HepG2 (cell line): Measurements from ENCODE around the gene ETV1. TPM values are rescaled to one million over a fixed set of nuclear protein-coding genes. Genes with fewer than 3 reads are reported as not detected.

Experiments used
- ATAC-seq: fragments of 200-7000 bp; cut with Tn5 transposase; 3 replicates; pipeline ENCODE4 v1.9.1; 2020; ENCODE audit warnings: mild to moderate bottlenecking, moderate library complexity
- BruUV-seq: library from RNA; stranded (reverse); fragments of 400-500 nt; replicated peaks from 2 replicates; lab custom pipeline; 2021; lab: Mats Ljungman, UMichigan
- CTCF ChIA-PET: fragments of 300-600 bp; formaldehyde crosslinking; extraction: SDS; loops from one replicate; lab custom pipeline; 2021; ENCODE audit warnings: low total read pairs, inconsistent platforms, low intra/inter-chr PET ratio; lab: Yijun Ruan, JAX
- POLR2A ChIA-PET: fragments of 350-600 bp; sonication (Branson Sonifier 250); formaldehyde crosslinking; loops from one replicate; lab custom pipeline; 2020; ENCODE audit warnings: antibody characterized with exemption, inconsistent platforms; lab: Yijun Ruan, JAX
- DNase-seq: peaks from one replicate; pipeline ENCODE4 v3.0.0-alpha.2; 2015; ENCODE audit warnings: low spot score
- FAIRE-seq: peaks from 3 replicates; lab custom pipeline; 2011; peaks lifted over from hg19 to GRCh38; lab: Jason Lieb, UNC
- H2AFZ ChIP-seq: one replicate; pipeline ENCODE4 v1.6.1; 2011; ENCODE audit warnings: low read length, inconsistent platforms
- H3K27ac ChIP-seq: fragments of 300-600 bp; 3 replicates; pipeline ENCODE4 v1.8.0; 2011; ENCODE audit warnings: mixed run types, mild to moderate bottlenecking, mixed read lengths, low read length, inconsistent platforms; ENCODE audit not compliant: insufficient read depth; ENCODE audit errors: extremely low read length
- H3K27me3 ChIP-seq, 2 experiments: fragments of 200-600 bp in 1 of 2; 2 replicates in 1 of 2; 3 replicates in 1 of 2; pipeline versions ENCODE4 v1.6.0 to v1.8.0; 2011; ENCODE audit warnings: low read length in 2 of 2, mild to moderate bottlenecking in 2 of 2, moderate library complexity in 2 of 2, inconsistent platforms in 1 of 2; ENCODE audit not compliant: insufficient read depth in 2 of 2, control insufficient read depth in 1 of 2
- H3K36me3 ChIP-seq, 2 experiments: fragments of 200-600 bp in 1 of 2; replicated peaks in 1 of 2; 2 replicates in 1 of 2; 3 replicates in 1 of 2; pipeline versions ENCODE4 v1.5.1 to v1.8.0; 2011; ENCODE audit warnings: low read length in 2 of 2, inconsistent platforms in 1 of 2; ENCODE audit not compliant: insufficient read depth in 2 of 2, control insufficient read depth in 1 of 2
- H3K4me1 ChIP-seq: 2 replicates; pipeline ENCODE4 v1.5.1; 2012; ENCODE audit warnings: low read length, inconsistent platforms; ENCODE audit not compliant: insufficient read depth
- H3K4me2 ChIP-seq: 2 replicates; pipeline ENCODE4 v1.6.0; 2011; ENCODE audit warnings: low read depth, low read length, inconsistent platforms
- H3K4me3 ChIP-seq, 3 experiments: fragments of 200-600 bp in 1 of 3; sonication (generic), shearing (Covaris generic) in 1 of 3; replicated peaks in 1 of 3; 2 replicates each; pipeline ENCODE4 v1.5.1; 2011 to 2016; ENCODE audit warnings: low read length in 3 of 3, inconsistent platforms in 2 of 3, low read depth in 2 of 3, mild to moderate bottlenecking in 2 of 3, control low read depth in 1 of 3, mixed read lengths in 1 of 3; ENCODE audit not compliant: insufficient read depth in 1 of 3
- H3K79me2 ChIP-seq: one replicate; pipeline ENCODE4 v1.6.1; 2011; ENCODE audit warnings: low read length, inconsistent platforms; ENCODE audit not compliant: insufficient read depth
- H3K9ac ChIP-seq: 2 replicates; pipeline ENCODE4 v1.6.0; 2011; ENCODE audit warnings: mild to moderate bottlenecking, low read depth, low read length, inconsistent platforms; ENCODE audit not compliant: insufficient read depth
- H3K9me3 ChIP-seq: 2 replicates; pipeline ENCODE4 v1.5.1; 2012; ENCODE audit warnings: mild to moderate bottlenecking, low read length
- H4K20me1 ChIP-seq: 2 replicates; pipeline ENCODE4 v1.6.0; 2011; ENCODE audit warnings: inconsistent platforms, mild to moderate bottlenecking, low read length, moderate library complexity; ENCODE audit not compliant: insufficient read depth
- CEBPB ChIP-seq: IDR thresholded peaks from 2 replicates; pipeline ENCODE4 v1.6.1; 2011; ENCODE audit warnings: low read depth, low read length, improper control_type of control experiment, borderline replicate concordance
- PAXIP1 ChIP-seq: sonication (generic); formaldehyde crosslinking; conservative IDR thresholded peaks from 2 replicates; pipeline ENCODE4 v1.4.0; 2020; ENCODE audit warnings: mild to moderate bottlenecking, missing genetic modification reagents, moderate library complexity
- PBX3 ChIP-seq: sonication (generic); formaldehyde crosslinking; IDR thresholded peaks from 2 replicates; pipeline ENCODE4 v1.8.1; 2023; ENCODE audit warnings: missing genetic modification reagents, inconsistent platforms, borderline replicate concordance
- POLR2AphosphoS2 ChIP-seq: IDR thresholded peaks from 2 replicates; pipeline ENCODE4 v1.6.1; 2011; ENCODE audit warnings: low read depth, low read length, improper control_type of control experiment
- SMAD1 ChIP-seq: sonication (generic); formaldehyde crosslinking; IDR thresholded peaks from 2 replicates; pipeline ENCODE4 v1.4.0; 2020; ENCODE audit warnings: missing genetic modification reagents, low read depth, mild to moderate bottlenecking, borderline replicate concordance
- SNRNP70 ChIP-seq: fragments of 200-400 bp; formaldehyde crosslinking; IDR thresholded peaks from 2 replicates; pipeline ENCODE4 v1.6.1; 2017; ENCODE audit warnings: mild to moderate bottlenecking, low read depth, low read length, moderate library complexity
- ZNF160 ChIP-seq: sonication (generic); formaldehyde crosslinking; IDR thresholded peaks from 2 replicates; pipeline ENCODE4 v1.8.0; 2022; ENCODE audit warnings: mild to moderate bottlenecking, inconsistent platforms, missing genetic modification reagents
- ZNF337 ChIP-seq: sonication (generic); formaldehyde crosslinking; IDR thresholded peaks from 2 replicates; pipeline ENCODE4 v1.5.1; 2020; ENCODE audit warnings: missing genetic modification reagents, low read depth, mild to moderate bottlenecking, borderline replicate concordance
- WGBS: methylation state at CpG from one replicate; pipeline ENCODE4 v1.1.6; 2017; ENCODE audit warnings: low lambda C conversion rate; 5-methylcytosine and 5-hydroxymethylcytosine counted together
- in situ Hi-C: cut with HindIII; loops from 2 replicates; pipeline ENCODE4 v1.10.0; 2017; ENCODE audit warnings: low pct_unique_long_range_greater_than_20kb; ENCODE audit not compliant: extremely low pct_ligation_motif_present
- intact Hi-C: fragments of 100-400 bp; cut with micrococcal nuclease; formaldehyde crosslinking; loops from one replicate; pipeline ENCODE4 v1.10.0; 2022; ENCODE audit not compliant: unreplicated experiment
- polyA plus RNA-seq, 8 experiments: library from polyadenylated mRNA; depleted of rRNA in 3 of 8; stranded (reverse) in 7 of 8; unstranded in 1 of 8; fragments of >200 nt; fragmentation: Illumina TruSeq in 4 of 8; extraction: Trizol in 4 of 8; gene quantifications; 2 replicates each; pipeline versions ENCODE4 v1.2.1 to v1.2.3, GENCODE V29; 2011 to 2016; ENCODE audit warnings: low read depth in 4 of 8, missing spikeins in 1 of 8, mixed read lengths in 1 of 8; ENCODE audit not compliant: insufficient read depth in 1 of 8
- total RNA-seq, 5 experiments: library from RNA; depleted of rRNA; stranded (reverse); fragments of >200 nt; fragmentation: Illumina TruSeq; extraction: Trizol; gene quantifications; 2 replicates each; pipeline ENCODE4 v1.2.3, GENCODE V29; 2016; ENCODE audit warnings: low read depth in 1 of 5

ETV1 gene
- total and polyA plus RNA-seq, 2 of the 13 experiments (the other 11 are each of a cell fraction or from before 2014, with no cell fraction given) = 0.04 to 0.24 TPM

- TF ChIP-seq SNRNP70 (no peak), SMAD1 (CRISPR knock-in tag) (no peak), POLR2AphosphoS2 (no peak), ZNF160 (CRISPR knock-in tag) (no peak)
Observed at GRCh38 chr7:13904689-13905088, 84.8 kb downstream of the ETV1 start (continued).

GRCh38 chr7:13904007-13904406, 85.5 kb downstream of the ETV1 start:
- intact Hi-C loops = no loop called here
- no peak for FAIRE-seq

More at GRCh38 chr7:13904007-13904406, 85.5 kb downstream of the ETV1 start:
- H4K20me1 ChIP-seq = no peaks in the 10 kb centered on the region
- no peak overlapping the region for H3K4me3 ChIP-seq
- in situ Hi-C loops = no loop called here
- CTCF ChIA-PET = no interaction called here
- H3K79me2 ChIP-seq = no peaks in the 10 kb centered on the region
- no peak for ATAC-seq
- TF ChIP-seq PAXIP1 (CRISPR knock-in tag) (no peak), CEBPB (peak; percentile 49; the same call in 1 of the 2 replicates), PBX3 (CRISPR knock-in tag) (no peak), ZNF337 (CRISPR knock-in tag) (no peak)
- H3K4me1 ChIP-seq = no peaks in the 10 kb centered on the region
- 14% methylated on average over 2 of the region's 2 CpGs for WGBS
- no peaks in the 10 kb centered on the region for H3K36me3 ChIP-seq
- no peak for DNase-seq
- H3K9me3 ChIP-seq = peaks cover 83% of the 10 kb centered on the region
- H3K9ac ChIP-seq = no peak overlapping the region
- H3K27me3 ChIP-seq = no peaks in the 10 kb centered on the region
- no peak overlapping the region for H3K27ac ChIP-seq
- H2AFZ ChIP-seq = no peak overlapping the region
- H3K4me2 ChIP-seq = no peak overlapping the region
- BruUV-seq = no TSS peak
- POLR2A ChIA-PET = no interaction called here
